ENCODE data around the gene FPR1. TPM values are rescaled to one million over a fixed set of nuclear protein-coding genes. Genes with fewer than 3 reads are reported as not detected.

The FPR1 gene
- total RNA-seq, 6 experiments from 2014 or later: 1.1 to 9.0 (median 5.2) TPM

GRCh38 chr19:51715850-51716249, 35.8 kb downstream of the FPR1 start:
- no peak overlapping the region for H3K4me3 ChIP-seq
- no peak overlapping the region for H3K27ac ChIP-seq
- H3K4me1 ChIP-seq: no peaks in the 10 kb centered on the region
- no peaks in the 10 kb centered on the region for H3K36me3 ChIP-seq
- no peaks in the 10 kb centered on the region for H3K9me3 ChIP-seq
- WGBS (ENCODE audit: insufficient coverage, low coverage, low lambda C conversion rate, missing lambda C conversion rate): 64% methylated on average over 3 of the region's 3 CpGs
- intact Hi-C loops (cut with DNase I): no loop called here
- DNase-seq (no peak), ATAC-seq (no peak)
- TF ChIP-seq POLR2A (IDR thresholded peaks at IDR 0.05): no peak
- no peak for TF ChIP-seq CTCF (IDR thresholded peaks at IDR 0.05)
- H3K27me3 ChIP-seq: no peaks in the 10 kb centered on the region

GRCh38 chr19:51714848-51715247, 36.8 kb downstream of the FPR1 start:
- Histone ChIP-seq H3K9me3 (no peaks in the 10 kb centered on the region), H3K27me3 (no peaks in the 10 kb centered on the region), H3K27ac (no peak overlapping the region), H3K36me3 (no peaks in the 10 kb centered on the region), H3K4me3 (no peak overlapping the region), H3K4me1 (no peaks in the 10 kb centered on the region)
- DNase-seq (no peak), ATAC-seq (no peak)
- TF ChIP-seq POLR2A (IDR thresholded peaks at IDR 0.05) (no peak), CTCF (IDR thresholded peaks at IDR 0.05) (no peak)
- intact Hi-C loops (cut with DNase I): no loop called here
- 44% methylated on average over 3 of the region's 3 CpGs for WGBS (ENCODE audit: insufficient coverage, low coverage, low lambda C conversion rate, missing lambda C conversion rate)

- 93% methylated on average over 16 of the region's 74 CpGs for WGBS (ENCODE audit: insufficient coverage, low coverage, low lambda C conversion rate, missing lambda C conversion rate)
- H3K4me1 ChIP-seq: no peaks in the 10 kb centered on the region
- TF ChIP-seq CTCF (IDR thresholded peaks at IDR 0.05): no peak
- no peak for TF ChIP-seq POLR2A (IDR thresholded peaks at IDR 0.05)
- H3K36me3 ChIP-seq: no peaks in the 10 kb centered on the region
- no peaks in the 10 kb centered on the region for H3K9me3 ChIP-seq
- H3K4me3 ChIP-seq: no peak overlapping the region
- H3K27me3 ChIP-seq: no peaks in the 10 kb centered on the region
- ATAC-seq (peak in 1 of 4 donors; percentile 32), DNase-seq (peak in 1 of 3 donors; percentile 44)
- intact Hi-C loops (cut with DNase I): no loop called here
- no peak overlapping the region for H3K27ac ChIP-seq
These were observed 38.1 kb downstream of the FPR1 start for GRCh38 chr19:51713319-51714285.

GRCh38 chr19:51712461-51713081, 39.1 kb downstream of the FPR1 start:
- no peak overlapping the region for H3K27ac ChIP-seq
- no peaks in the 10 kb centered on the region for H3K36me3 ChIP-seq
- TF ChIP-seq POLR2A (IDR thresholded peaks at IDR 0.05) (no peak), CTCF (IDR thresholded peaks at IDR 0.05) (no peak)
- DNase-seq: peak in 1 of 3 donors; percentile 8
- WGBS (ENCODE audit: insufficient coverage, low coverage, low lambda C conversion rate, missing lambda C conversion rate): 40% methylated on average over 9 of the region's 9 CpGs
- no peak for ATAC-seq
- no peaks in the 10 kb centered on the region for H3K27me3 ChIP-seq
- no peaks in the 10 kb centered on the region for H3K4me1 ChIP-seq
- H3K9me3 ChIP-seq: no peaks in the 10 kb centered on the region
- intact Hi-C loops (cut with DNase I): no loop called here
- no peak overlapping the region for H3K4me3 ChIP-seq
